GM18505 (cell line): ENCODE measurements around the gene CEL.

Experiments
- ATAC-seq: cut with Tn5 transposase; IDR thresholded peaks from one replicate; pipeline ENCODE4 v1.9.1; 2021; ENCODE audit not compliant: unreplicated experiment
- POLR2A ChIP-seq: IDR thresholded peaks from 4 replicates; pipeline ENCODE4 v1.6.1; 2011; ENCODE audit warnings: borderline replicate concordance; ENCODE audit not compliant: insufficient read depth, insufficient read length; ENCODE audit errors: extremely low read depth

The CEL gene

DNA sequence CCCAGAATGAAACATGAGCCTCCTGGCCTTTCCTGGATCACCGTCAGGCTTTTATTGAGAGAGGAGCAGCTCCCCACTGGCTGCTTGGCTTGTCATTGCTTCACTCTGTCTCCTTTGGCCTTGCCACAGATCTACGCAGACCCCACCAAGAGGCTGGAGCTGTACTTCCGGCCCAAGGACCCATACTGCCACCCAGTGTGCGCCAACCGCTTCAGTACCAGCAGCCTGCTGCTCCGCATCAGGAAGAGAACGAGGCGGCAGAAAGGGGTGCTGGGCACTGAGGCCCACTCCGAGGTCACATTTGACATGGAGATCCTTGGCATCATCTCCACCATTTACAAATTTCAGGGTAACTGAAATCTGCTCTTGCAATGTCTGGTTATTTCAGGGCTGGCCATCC lies 19.8 kb upstream of the CEL start:
- no peak for ATAC-seq
- TF ChIP-seq POLR2A = no peak

DNA sequence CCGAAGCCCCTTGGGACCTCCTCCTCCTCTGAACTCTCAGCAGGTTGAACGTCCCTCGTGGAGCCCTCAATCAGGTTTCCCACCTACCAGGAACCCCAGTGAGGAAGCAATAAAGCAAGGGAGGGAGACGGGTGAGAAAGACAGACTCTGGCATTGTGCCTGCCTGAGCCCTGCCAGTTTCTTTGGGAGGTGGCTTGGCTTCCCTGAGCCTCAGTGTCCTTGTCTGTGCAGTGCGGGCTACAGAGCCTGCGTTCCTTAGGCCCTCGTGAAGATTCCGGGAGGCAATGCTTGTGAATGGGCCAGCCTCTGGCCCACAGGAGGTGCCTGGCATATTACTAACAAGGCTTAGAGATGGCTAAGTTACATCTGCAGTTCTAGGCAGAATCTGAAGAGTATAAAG lies 19.1 kb upstream of the CEL start:
- no peak for TF ChIP-seq POLR2A
- ATAC-seq = no peak

DNA sequence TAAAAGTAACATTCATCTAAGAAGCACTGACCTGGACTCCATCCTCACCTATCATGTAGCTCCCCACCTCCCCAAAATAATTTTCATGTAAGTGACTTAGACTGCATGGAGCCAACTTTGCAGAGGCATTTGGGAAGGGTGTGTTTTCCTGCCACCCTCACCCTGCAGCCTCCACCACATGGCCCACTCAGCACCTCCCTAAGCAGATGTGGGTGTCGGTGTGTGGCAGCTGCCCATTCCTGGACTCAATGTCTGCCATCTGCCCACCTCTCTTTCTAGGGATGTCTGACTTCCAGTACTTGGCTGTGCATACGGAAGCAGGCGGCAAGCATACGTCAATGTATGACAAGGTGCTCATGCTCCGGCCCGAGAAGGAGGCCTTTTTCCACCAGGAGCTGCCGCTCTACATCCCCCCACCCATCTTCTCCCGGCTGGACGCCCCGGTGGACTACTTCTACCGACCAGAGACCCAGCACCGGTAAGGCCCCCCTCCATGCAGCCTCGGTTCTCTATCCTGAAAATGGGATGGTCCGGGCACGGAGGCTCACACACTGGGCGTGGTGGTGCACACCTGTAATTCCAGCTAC lies 18.2 kb upstream of the CEL start:
- ATAC-seq = no peak
- no peak for TF ChIP-seq POLR2A

DNA sequence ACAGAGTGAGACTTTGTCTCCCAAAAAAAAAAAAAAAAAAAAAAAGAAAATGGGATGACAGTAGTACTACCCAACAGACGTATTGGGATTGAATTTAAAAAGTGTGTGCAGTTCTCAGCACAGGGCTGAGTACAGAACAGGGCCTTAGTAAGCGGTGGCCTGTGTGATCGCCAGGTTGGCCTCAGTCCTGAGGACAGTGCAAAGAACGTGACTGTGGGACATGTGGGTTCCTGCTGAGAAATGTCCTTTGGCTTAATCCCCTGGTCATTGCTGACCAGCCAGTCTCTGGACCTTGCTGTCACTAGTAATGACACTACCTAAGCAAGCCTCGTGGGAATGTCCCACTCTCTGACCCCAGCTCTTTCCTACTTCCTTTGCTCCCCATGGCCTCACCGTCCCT lies 17.7 kb upstream of the CEL start:
- ATAC-seq = no peak
- no peak for TF ChIP-seq POLR2A

DNA sequence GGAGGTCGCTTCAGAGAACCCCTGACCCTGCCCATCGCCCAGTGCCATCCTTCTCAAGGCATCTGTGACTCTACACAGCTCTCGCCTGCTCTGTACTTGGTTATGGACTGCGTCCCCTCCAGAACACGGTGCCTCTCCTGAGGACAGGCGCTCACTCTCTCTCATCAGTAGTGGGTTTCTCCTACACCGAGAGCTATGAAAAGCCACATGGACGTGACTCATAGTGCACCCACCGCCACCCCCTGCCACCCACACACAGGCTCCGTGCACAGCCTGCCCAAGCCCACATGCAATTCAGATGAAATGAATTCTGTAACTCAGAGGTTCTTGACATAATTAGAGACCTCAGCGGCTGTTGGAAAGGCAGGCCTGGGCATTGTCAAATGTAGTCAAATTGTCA lies 17.1 kb upstream of the CEL start:
- TF ChIP-seq POLR2A = no peak

DNA sequence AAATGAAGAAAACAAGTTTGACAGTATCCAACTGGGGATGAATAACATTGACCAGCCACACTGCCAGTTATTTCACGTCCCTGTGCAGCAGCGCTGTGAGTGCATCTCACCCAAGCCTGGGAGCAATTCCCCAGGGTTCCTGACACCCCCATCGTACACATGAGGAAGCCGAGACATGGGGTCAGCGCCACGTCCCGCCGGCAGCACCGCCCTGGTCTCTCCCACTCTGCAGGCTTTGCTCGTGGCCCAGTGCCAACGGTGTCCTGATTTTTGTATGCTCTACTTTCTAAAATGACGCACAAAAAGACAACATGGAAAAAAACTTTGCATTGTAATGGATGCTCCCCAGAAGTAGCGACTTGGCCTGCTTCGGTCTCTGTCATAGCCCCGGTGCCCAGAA lies 16.6 kb upstream of the CEL start:
- no peak for TF ChIP-seq POLR2A
- ATAC-seq = no peak

More for the DNA sequence above, 17.1 kb upstream of the CEL start:
- ATAC-seq = no peak

DNA sequence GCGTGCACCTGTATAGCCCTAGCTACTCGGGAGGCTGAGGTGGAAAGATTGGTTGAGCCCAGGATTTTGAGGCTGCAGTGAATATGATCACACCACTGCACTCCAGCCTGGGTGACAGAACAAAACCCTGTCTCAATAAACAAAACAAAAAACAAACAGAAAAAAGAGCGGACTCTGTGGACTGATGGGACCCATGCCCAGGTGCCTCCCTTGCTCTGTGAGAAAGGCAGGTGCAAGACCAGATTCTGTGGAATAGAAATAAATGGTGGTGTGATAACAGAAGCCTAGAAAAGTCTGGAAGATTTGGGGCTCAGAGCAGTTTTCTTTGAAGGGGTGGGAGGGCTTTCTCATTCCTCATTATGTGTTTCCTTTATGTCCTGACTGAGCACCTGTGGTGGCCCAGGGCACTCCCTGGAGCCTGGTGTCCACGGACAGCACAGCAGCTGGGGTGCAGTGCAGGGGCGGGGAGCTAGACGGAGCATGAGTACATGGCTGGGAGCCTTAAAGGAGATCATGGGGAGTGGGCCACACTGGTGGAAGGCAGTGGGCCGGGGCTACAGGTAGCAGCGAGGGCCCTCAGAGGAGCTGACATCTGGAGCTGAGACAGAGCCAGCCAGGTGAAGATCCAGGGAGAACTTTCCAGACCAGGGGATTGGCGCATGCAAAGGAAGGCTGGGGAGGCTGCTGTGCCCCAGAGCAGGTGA lies 15.4 kb upstream of the CEL start:
- ATAC-seq = no peak
- no peak for TF ChIP-seq POLR2A

DNA sequence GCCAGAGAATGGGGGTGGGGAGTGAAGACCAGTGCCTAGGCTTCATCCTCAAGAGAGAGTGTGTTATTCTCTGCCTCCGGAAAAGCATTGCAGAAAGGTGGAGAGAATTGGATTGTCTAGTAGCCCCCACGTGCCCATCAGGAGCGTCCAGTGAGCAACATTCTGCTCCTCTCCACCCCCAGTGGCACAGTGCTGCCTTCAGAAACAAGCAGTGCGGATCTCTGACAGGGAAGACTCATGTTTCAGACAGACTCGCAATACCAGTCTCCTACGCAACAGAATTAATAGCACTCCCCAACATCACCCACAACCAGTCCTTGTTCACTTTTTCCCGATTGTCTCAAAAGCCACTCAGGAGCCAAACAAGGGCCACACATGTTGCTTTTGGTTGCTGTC lies 14.9 kb upstream of the CEL start:
- ATAC-seq = no peak
- no peak for TF ChIP-seq POLR2A

DNA sequence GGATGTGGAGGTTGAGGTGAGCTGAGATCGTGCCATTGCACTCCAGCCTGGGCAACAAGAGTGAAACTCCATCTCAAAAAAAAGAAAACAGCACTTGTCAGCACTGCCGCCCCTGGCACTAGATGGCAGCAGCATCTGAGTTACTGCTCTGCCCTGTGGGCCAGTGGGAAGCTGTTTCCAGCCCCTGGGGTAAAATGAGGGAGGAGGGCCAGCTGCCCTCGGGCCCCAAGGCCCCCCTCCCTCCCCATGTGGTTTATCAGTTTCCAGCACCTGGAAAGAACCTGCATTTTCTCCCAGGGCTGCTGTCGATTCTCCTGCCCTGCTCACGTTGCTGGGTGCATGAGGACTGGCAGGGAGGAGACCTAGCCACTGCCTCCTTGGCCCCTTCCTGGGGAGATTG lies 13.2 kb upstream of the CEL start:
- no peak for ATAC-seq

DNA sequence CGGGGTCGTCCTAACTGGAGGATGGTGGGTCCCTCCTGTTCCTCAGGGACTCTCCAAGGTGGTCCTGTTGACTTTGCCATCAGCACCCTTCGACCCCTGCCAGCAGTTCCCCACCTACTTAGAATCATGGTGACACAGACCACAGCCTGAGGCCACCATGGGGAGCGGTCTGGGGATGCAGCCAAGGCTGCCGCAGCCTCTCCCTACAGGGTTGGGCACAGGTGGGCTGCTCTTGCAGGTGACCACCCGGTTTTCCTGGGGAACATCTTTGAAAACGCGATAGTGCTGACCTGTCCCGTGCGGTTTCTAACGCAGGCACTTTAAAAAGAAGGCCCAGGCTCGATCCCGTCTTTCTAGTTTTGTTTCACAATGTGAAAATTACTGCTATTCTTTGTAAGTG lies 12.7 kb upstream of the CEL start:
- ATAC-seq = no peak
- no peak for TF ChIP-seq POLR2A

More for the DNA sequence above, 13.2 kb upstream of the CEL start:
- TF ChIP-seq POLR2A = no peak

DNA sequence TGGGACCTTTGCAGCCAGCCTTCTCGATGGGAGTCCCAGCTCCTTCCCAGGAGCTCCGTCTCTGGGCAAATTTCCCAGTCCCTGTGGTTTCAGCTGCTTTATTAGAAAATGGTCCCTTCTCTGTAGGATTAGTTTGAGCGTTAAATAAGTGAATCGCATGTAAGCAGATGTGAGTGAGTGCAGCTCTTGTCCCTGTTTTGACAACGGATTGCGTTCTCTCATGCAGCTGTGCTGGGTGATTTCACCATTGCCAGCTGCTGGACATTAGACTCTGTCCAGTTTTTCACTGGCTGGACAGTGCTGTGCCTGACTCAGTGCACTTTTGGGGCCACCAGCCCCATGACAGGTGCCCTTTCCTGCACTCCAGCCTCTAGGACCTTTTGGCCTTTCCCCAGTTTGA lies 11.6 kb upstream of the CEL start:
- no peak for TF ChIP-seq POLR2A
- no peak for ATAC-seq

DNA sequence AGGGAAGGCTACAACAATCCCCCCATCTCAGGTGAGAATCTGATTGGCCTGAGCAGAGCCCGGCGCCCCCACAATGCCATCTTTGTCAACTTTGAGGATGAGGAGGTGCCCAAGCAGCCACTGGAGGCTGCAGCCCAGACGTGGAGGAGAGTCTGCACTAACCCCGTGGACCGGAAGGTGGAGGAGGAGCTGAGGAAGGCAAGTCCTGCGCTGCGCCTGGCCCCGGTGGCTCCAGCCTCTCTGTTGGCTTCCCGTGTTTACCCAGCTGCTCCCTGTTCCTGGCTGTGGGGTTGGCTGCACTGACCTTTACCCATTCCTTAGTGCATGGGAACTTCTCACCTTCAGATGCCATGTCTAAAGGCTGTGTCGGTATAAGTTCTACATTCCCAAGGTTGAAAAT lies 11.0 kb upstream of the CEL start:
- ATAC-seq = no peak
- no peak for TF ChIP-seq POLR2A

DNA sequence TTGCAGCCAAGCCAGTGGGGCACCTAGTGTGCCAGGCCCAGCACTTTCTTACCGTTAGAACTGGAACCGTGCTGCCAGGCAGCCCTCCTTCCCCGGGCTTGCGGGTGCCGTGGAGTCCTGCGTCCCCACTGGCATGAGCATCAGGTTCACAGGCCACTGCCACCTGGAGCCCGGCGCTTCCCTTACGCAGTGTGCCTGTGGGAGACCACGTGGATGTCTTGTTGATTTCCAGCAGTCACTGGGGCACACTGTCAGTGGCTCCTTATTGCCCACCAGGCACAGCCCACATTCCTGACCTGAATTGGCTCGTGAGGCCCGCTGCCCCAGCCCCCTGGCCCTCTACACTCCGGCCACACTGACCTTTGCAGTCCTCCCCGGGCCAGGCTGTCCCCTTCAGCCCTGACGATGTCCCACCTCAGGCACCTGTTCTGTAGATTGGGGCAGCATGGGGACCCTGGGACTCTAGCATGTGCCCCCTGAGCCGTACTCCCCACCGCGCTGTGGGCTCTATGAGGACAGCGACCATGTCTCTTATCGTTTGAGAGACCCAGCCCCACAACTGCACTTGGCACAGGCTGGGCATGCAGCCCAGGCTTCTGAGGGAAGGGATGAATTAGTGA lies 10.4 kb upstream of the CEL start:
- ATAC-seq = no peak
- TF ChIP-seq POLR2A = no peak

DNA sequence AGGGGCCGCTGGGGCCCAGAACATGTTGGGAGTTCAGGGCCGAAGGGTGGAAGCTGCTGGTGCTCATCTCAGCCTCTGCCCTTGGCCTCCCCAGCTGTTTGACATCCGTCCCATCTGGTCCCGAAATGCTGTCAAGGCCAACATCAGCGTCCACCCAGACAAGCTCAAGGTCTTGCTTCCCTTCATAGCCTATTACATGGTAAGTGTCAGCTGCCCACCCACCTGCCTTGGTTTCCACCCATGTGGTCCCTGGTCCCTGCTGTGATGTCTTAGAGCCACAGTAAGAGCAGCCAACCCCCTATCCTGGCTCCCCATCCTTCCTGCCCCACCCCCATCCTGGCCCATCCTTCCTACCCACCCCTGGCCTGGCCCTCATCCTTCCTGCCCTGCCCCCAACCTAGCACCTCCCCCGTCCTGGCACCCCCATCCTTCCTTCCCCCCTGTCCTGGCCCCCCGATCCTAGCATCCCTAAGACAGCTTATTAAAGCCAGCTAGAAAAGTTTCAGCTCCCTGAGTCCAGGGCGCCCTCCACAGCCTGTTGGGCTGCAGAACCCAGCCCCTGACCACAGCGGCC lies 9.7 kb upstream of the CEL start:
- TF ChIP-seq POLR2A = no peak
- ATAC-seq = no peak

DNA sequence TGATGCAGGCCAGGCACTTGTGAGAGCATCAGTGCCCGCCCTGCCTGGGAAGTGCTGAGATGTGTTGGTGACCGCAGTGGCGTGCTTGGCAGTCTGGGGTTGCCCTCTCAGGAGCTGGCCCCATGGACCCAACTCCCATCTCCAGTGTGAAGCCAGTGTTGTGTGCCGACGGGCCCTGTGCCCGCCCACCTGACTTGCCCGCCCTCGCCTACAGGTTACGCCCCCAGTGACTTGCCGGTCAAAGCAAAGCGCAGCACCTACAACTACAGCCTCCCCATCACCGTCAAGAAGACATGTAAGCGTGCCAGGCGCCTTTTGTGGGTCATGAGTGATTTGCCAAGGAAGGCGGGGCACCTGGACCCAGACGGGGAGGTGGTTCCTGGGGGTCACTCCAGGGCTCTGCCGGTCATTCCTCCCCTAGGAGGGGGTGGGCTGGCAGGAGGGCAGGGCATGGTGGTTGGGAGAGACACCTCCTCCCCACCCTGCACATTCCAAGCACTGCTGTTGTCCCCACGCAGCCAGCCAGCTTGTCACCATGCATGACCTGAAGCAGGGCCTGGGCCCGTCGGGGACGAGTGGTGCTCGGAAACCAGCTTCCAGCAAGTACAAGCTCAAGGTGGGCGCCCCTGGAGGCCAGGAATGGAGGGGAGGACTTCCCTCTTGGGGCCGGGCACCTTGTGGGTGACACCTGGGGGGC lies 7.4 kb upstream of the CEL start:
- ATAC-seq = no peak
- no peak for TF ChIP-seq POLR2A
